HUES64 (cell line): ENCODE data around the gene RERGL. TPM values are rescaled to one million over a fixed set of nuclear protein-coding genes. Genes with fewer than 3 reads are reported as not detected.

Experiments used
- H3K27ac ChIP-seq: 2 replicates; pipeline ENCODE4 v1.7.0; 2013; ENCODE audit warnings: low read depth, low read length, inconsistent platforms
- H3K27me3 ChIP-seq: 2 replicates; pipeline ENCODE4 v1.6.1; 2013; ENCODE audit warnings: mild to moderate bottlenecking, low read length; ENCODE audit not compliant: insufficient read depth
- H3K36me3 ChIP-seq: 2 replicates; pipeline ENCODE4 v1.6.1; 2013; ENCODE audit warnings: mild to moderate bottlenecking, low read length; ENCODE audit not compliant: insufficient read depth
- H3K4me1 ChIP-seq: 2 replicates; pipeline ENCODE4 v1.6.1; 2013; ENCODE audit warnings: mild to moderate bottlenecking, low read length, moderate library complexity; ENCODE audit not compliant: insufficient read depth
- H3K4me3 ChIP-seq: 2 replicates; pipeline ENCODE4 v1.5.1; 2013; ENCODE audit warnings: mild to moderate bottlenecking, low read length, moderate library complexity
- H3K9ac ChIP-seq: 2 replicates; pipeline ENCODE4 v1.6.1; 2013; ENCODE audit warnings: mild to moderate bottlenecking, low read depth, low read length
- H3K9me3 ChIP-seq: 2 replicates; pipeline ENCODE4 v1.6.1; 2013; ENCODE audit warnings: low read depth, low read length; ENCODE audit not compliant: insufficient read depth
- whole genome bisulfite sequencing: fragments of 150-250, 120-280 bp; methylation state at CpG from one replicate; pipeline ENCODE4 v1.1.7; 2013; ENCODE audit warnings: missing lambda C conversion rate; 5-methylcytosine and 5-hydroxymethylcytosine counted together
- polyA plus RNA-seq, 2 experiments: library from polyadenylated mRNA; stranded (reverse); fragments of 50-300 nt; gene quantifications; one replicate each; pipeline ENCODE4 v1.2.3, GENCODE V29; 2013

Gene RERGL, protein sequence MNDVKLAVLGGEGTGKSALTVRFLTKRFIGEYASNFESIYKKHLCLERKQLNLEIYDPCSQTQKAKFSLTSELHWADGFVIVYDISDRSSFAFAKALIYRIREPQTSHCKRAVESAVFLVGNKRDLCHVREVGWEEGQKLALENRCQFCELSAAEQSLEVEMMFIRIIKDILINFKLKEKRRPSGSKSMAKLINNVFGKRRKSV
- polyA plus RNA-seq (2013, experiment 1 of 2), result not detected
- not detected for polyA plus RNA-seq (2013, experiment 2 of 2)

DNA sequence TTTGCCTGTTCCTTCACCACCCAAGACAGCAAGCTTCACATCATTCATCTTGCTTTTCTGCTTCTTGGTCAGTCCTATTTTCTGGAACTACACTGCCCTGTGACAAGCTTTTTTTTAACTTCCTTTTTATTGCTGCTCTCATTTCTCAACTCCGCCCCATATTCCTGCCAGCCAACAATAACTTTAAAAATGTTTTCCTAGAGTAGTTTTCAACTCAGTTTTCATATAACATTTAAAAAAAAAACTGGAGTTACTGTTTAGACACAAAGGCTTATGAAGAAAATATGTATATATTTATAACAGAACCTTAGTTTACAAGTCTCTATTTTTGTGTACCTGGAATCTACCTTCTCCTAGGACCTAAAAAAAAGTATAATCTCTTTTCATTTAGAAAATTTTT lies at the start of gene RERGL:
Gene RERGL (minus strand): TSS at position 101 of the 400 bp plus-strand sequence. CDS start 53 bp downstream, at position 48.
- Histone ChIP-seq H3K4me1 (no peaks in the 10 kb centered on the region), H3K36me3 (no peaks in the 10 kb centered on the region), H3K27me3 (no peaks in the 10 kb centered on the region), H3K4me3 (no peak within 1 kb of the TSS), H3K27ac (no peak within 1 kb of the TSS), H3K9me3 (no peaks in the 10 kb centered on the region), H3K9ac (no peak within 1 kb of the TSS)
- 100% methylated on average over 1 of the region's 1 CpG for WGBS

DNA sequence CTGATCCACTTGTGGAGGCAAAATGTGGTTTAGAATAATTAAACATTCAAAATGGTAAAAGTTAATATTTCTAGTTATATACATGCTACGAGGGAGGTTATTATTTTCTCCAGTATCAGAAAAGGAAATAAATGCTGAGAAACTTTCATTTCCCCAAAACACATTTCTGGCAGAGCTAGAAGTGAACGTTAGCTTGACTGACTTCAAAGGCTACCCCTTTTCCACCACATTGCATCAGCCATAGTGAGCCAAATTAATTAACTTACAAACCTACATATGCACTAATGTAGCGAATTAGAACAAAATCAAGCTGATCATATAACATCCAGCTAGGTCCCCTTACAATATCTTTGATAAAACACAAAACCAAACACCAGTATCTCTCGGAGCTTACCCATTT lies 49.3 kb upstream of the RERGL start:
- Histone ChIP-seq H3K9ac (no peak overlapping the region), H3K9me3 (no peaks in the 10 kb centered on the region), H3K4me3 (no peak overlapping the region), H3K27me3 (no peaks in the 10 kb centered on the region), H3K27ac (no peak overlapping the region), H3K36me3 (no peaks in the 10 kb centered on the region), H3K4me1 (no peaks in the 10 kb centered on the region)
- WGBS, result 92% methylated on average over 2 of the region's 4 CpGs

DNA sequence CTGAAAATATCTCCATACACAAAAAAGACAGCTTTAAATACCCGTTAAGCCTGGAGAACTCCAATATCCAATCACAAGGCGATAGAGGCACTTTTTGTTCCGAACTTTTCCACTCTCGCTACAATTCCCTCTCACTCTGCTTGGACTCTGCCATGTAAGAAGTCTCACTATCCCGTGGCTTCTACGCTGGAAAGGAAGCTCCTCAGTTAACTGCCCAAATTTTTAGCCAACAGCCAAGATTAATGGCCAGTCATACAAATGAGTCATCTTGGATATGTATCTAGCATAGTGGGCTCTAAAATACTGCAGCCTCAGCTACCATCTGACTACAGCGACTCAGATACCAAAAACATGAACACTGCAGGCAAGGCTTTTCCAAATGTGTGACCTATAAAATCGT lies 45.5 kb upstream of the RERGL start:
- Histone ChIP-seq H3K27me3 (no peaks in the 10 kb centered on the region), H3K4me1 (no peaks in the 10 kb centered on the region), H3K9ac (no peak overlapping the region), H3K4me3 (no peak overlapping the region), H3K36me3 (no peaks in the 10 kb centered on the region), H3K27ac (no peak overlapping the region), H3K9me3 (no peaks in the 10 kb centered on the region)
- 94% methylated on average over 8 of the region's 8 CpGs for WGBS

DNA sequence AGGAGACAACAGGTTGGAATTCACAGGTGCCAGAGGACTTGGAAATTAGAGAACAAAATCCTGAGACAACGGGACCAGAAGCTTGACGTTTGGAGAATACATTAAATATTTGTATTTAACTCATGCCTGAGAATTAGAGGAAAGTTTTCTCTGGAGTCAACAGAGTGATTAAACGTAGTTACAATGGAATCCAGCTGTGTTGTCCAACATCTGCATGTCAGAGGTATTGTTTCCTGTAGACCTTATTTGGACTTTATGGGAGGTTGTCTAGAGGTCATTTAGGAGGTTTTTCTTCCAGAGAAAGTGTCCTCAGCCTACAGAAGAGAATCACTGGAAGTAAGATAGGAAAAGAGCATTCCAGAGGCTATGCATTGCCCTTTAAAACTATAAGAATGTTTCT lies 45.1 kb upstream of the RERGL start:
- no peak overlapping the region for H3K27ac ChIP-seq
- H3K4me3 ChIP-seq, result no peak overlapping the region
- H3K27me3 ChIP-seq, result no peaks in the 10 kb centered on the region
- no peaks in the 10 kb centered on the region for H3K36me3 ChIP-seq
- no peaks in the 10 kb centered on the region for H3K4me1 ChIP-seq
- H3K9ac ChIP-seq, result no peak overlapping the region
- no peaks in the 10 kb centered on the region for H3K9me3 ChIP-seq
- 87% methylated on average over 3 of the region's 3 CpGs for WGBS

DNA sequence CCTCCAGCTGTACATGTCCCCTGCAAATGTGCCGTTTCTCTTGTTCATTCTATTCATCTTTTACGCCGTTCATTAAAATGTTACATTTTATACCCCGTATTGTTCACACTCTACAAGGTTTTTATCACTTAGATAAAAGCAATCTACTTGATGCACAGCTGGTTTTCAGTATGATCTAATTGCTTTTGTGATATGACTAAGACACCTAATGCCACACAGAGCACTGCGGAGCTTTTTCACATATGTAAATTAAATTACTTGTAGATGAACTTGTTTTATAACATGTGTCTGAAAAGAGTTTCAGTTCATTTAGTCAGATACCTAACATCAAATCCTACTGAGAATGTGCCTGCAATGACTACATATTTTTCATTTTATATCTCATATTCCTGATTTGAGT lies 40.9 kb upstream of the RERGL start:
- Histone ChIP-seq H3K9ac (no peak overlapping the region), H3K27me3 (no peaks in the 10 kb centered on the region), H3K27ac (no peak overlapping the region), H3K36me3 (no peaks in the 10 kb centered on the region), H3K4me1 (no peaks in the 10 kb centered on the region), H3K4me3 (no peak overlapping the region), H3K9me3 (peaks cover 10% of the 10 kb centered on the region; the same call in 1 of the 2 replicates)
- WGBS, result 97% methylated on average over 4 of the region's 5 CpGs

DNA sequence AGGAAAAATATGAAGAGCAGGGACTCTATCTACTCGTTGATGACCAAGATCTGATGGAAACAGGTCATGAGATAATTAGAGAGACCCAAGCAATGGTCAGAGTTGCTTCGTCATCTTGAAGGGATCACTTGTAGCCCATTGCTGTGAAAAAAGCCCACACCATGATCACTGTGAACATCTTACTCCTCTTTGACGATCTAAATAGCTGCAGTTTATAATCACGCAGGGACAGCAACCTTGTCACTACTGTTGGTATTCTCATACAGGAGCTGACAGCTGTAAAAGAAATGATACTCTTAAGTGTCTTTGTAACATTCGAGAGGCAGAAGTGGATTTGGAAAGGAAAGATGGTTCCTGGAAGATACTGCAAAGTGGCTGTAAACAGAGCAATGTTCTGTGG lies 33.7 kb upstream of the RERGL start:
- 94% methylated on average over 5 of the region's 5 CpGs for WGBS
- no peaks in the 10 kb centered on the region for H3K36me3 ChIP-seq
- H3K4me1 ChIP-seq, result no peaks in the 10 kb centered on the region
- no peak overlapping the region for H3K27ac ChIP-seq
- no peak overlapping the region for H3K4me3 ChIP-seq
- peaks cover 15% of the 10 kb centered on the region; the same call in 1 of the 2 replicates for H3K9me3 ChIP-seq
- H3K27me3 ChIP-seq, result no peaks in the 10 kb centered on the region
- no peak overlapping the region for H3K9ac ChIP-seq

DNA sequence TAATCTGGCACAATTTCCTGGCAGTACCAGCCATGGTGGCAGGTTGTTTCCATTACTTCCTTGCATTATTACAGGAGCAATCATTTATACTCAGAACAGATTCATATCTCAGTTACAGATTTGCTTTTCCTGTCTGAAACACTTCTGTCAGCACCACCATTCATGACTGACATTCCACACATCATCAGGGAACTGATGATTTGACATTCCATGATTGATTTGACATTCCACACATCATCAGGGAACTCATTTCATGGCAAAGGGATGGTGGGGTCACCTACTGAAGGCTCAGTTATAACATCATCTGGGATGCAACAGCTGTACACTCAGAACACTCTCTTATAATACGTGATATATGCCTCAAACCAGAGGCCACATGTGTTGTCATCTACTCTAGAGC lies 30.9 kb upstream of the RERGL start:
- Histone ChIP-seq H3K36me3 (no peaks in the 10 kb centered on the region), H3K9ac (no peak overlapping the region), H3K27ac (no peak overlapping the region), H3K4me1 (no peaks in the 10 kb centered on the region), H3K27me3 (no peaks in the 10 kb centered on the region), H3K9me3 (peaks cover 5% of the 10 kb centered on the region; the same call in 1 of the 2 replicates), H3K4me3 (no peak overlapping the region)
- WGBS, result 95% methylated on average over 1 of the region's 1 CpG

DNA sequence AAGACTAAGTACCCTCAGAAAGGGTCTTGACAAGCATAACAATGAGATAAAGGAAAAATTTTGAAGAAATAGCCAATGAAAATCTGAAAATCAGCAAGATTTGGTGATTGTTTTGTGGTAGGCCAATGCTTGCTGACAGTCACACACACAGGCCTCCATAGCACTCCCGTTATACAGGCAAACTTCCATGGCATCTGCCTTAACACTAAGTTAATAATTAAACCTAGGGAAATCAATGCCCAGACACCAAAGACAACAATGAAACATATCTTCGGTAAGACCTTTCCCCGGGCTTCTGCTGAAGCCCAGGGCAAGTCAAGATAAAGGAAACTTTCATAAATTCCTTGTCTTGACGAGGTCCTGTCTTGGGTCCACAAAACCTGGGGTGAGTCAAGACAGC lies 18.6 kb upstream of the RERGL start:
- no peak overlapping the region for H3K27ac ChIP-seq
- H3K36me3 ChIP-seq, result no peaks in the 10 kb centered on the region
- H3K9ac ChIP-seq, result no peak overlapping the region
- H3K9me3 ChIP-seq, result no peaks in the 10 kb centered on the region
- 89% methylated on average over 4 of the region's 4 CpGs for WGBS
- no peaks in the 10 kb centered on the region for H3K27me3 ChIP-seq
- H3K4me1 ChIP-seq, result no peaks in the 10 kb centered on the region
- no peak overlapping the region for H3K4me3 ChIP-seq

DNA sequence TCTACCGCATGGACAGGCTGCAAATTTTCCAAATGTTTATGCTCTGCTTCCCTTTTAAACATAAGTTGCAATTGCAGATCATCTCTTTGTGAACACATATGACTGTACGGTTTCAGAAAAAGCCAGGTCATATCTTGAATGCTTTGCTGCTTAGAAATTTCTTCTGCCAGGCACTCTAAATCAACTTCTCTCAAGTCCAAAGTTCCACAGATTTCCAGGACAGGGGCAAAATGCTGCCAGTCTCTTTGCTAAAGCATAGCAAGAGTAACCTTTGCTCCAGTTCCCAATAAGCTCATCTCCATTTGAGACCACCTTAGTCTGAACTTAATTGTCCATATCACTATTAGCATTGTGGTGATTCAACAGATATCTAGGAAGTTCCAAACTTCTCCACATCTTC lies 13.6 kb upstream of the RERGL start:
- Histone ChIP-seq H3K27ac (no peak overlapping the region), H3K4me1 (no peaks in the 10 kb centered on the region), H3K36me3 (no peaks in the 10 kb centered on the region), H3K4me3 (no peak overlapping the region), H3K27me3 (no peaks in the 10 kb centered on the region), H3K9ac (no peak overlapping the region), H3K9me3 (peaks cover 20% of the 10 kb centered on the region; the same call in 1 of the 2 replicates)
- WGBS, result 93% methylated on average over 2 of the region's 2 CpGs

DNA sequence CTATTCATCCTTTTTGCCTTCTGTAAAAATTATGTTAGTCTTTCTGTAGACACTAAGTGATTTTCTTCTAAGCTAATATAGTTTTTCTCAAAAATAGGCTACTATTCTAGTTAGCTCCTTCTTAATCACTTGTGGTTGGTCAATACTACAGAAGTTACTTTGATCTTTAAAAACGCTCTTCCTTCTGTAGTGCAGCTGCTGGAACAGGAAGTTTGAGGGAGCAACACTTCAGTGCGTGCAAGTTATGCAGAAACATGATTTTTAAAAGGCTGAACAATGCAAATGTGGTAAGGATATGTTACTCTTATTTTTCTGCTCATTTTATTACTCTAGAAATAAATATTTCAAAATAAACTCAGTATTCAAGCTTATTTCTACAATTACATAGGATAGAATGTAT lies 11.1 kb upstream of the RERGL start:
- no peak overlapping the region for H3K27ac ChIP-seq
- WGBS, result 94% methylated on average over 2 of the region's 2 CpGs
- no peaks in the 10 kb centered on the region for H3K4me1 ChIP-seq
- H3K27me3 ChIP-seq, result no peaks in the 10 kb centered on the region
- H3K4me3 ChIP-seq, result no peak overlapping the region
- no peaks in the 10 kb centered on the region for H3K36me3 ChIP-seq
- peaks cover 39% of the 10 kb centered on the region for H3K9me3 ChIP-seq
- no peak overlapping the region for H3K9ac ChIP-seq

DNA sequence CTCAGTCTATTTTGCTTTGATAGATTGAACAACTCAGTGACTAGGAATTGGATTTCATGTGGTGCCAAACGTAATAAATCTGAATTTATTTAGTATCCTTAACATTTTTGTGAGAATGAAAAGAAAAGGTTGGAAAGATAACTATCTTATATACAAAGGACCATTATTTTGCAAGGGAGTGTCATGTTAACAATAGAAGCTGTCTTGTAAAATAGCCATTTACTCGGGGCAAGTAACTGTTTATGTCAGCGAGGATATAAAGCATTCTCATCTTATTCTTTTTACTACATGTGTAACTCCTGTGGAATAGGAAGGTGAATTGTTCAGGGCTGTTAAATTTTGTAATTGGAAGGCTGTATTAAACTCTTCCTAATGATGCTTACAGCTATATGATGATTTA lies 5.9 kb downstream of the RERGL start:
- 100% methylated on average over 2 of the region's 3 CpGs for WGBS
- no peaks in the 10 kb centered on the region for H3K9me3 ChIP-seq
- H3K9ac ChIP-seq, result no peak overlapping the region
- H3K36me3 ChIP-seq, result no peaks in the 10 kb centered on the region
- H3K4me3 ChIP-seq, result no peak overlapping the region
- H3K27ac ChIP-seq, result no peak overlapping the region
- no peaks in the 10 kb centered on the region for H3K27me3 ChIP-seq
- H3K4me1 ChIP-seq, result no peaks in the 10 kb centered on the region
